GM21367 (cell line): ENCODE measurements around the gene ADIG.
A peak's percentile ranks its signal among the peaks of the same experiment; 100 is the strongest.

Source experiments
- ATAC-seq: cut with Tn5 transposase; IDR thresholded peaks from one replicate; pipeline ENCODE4 v1.9.1; 2021; ENCODE audit not compliant: unreplicated experiment

Gene ADIG

GRCh38 chr20:38630727-38631126 is 49.7 kb downstream of the ADIG start:
- no peak for ATAC-seq

- no peak for ATAC-seq
Observed at GRCh38 chr20:38631155-38632022, 50.4 kb downstream of the ADIG start.

GRCh38 chr20:38633577-38634093 is 52.6 kb downstream of the ADIG start:
- ATAC-seq, result peak; percentile 53

- ATAC-seq, result no peak
Observed at GRCh38 chr20:38635721-38636288, 54.8 kb downstream of the ADIG start.
